GM12878 (cell line): ENCODE results near the gene RAD21L1.
"Not testable (repeated sequence)": the region's sequence is repeated elsewhere in the genome, so short reads cannot be mapped to it uniquely, and the experiment has no call there.

Source experiments
- CTCF ChIP-seq, 3 experiments: IDR thresholded peaks in 2 of 3; conservative IDR thresholded peaks in 1 of 3; 2 replicates each; pipeline ENCODE4 v1.5.1; 2011; ENCODE audit warnings: low read depth in 3 of 3, low read length in 3 of 3, mild to moderate bottlenecking in 3 of 3, control low read depth in 2 of 3, moderate library complexity in 2 of 3, inconsistent platforms in 1 of 3, mixed read lengths in 1 of 3; ENCODE audit not compliant: control insufficient read depth in 2 of 3, insufficient read depth in 1 of 3; ENCODE audit errors: extremely low read depth in 1 of 3
- EP300 ChIP-seq, 2 experiments: fragments of 150-350 bp in 1 of 2; IDR thresholded peaks; 2 replicates each; pipeline ENCODE4 v1.6.1; 2011 to 2012; ENCODE audit warnings: low read depth in 2 of 2, low read length in 2 of 2, borderline replicate concordance in 1 of 2, improper control_type of control experiment in 1 of 2, inconsistent platforms in 1 of 2; ENCODE audit not compliant: control insufficient read depth in 1 of 2
- EZH2 ChIP-seq: IDR thresholded peaks from 2 replicates; pipeline ENCODE4 v1.6.1; 2012; ENCODE audit warnings: low read depth, mild to moderate bottlenecking, control low read depth, inconsistent platforms, low read length, borderline replicate concordance; ENCODE audit not compliant: control insufficient read depth
- GABPA ChIP-seq: IDR thresholded peaks from 2 replicates; pipeline ENCODE4 v1.6.1; 2014; ENCODE audit warnings: antibody characterized with exemption, low read depth, mild to moderate bottlenecking, inconsistent platforms
- MAX ChIP-seq: IDR thresholded peaks from 2 replicates; pipeline ENCODE4 v1.6.1; 2012; ENCODE audit warnings: low read depth, low read length, improper control_type of control experiment
- POLR2A ChIP-seq: IDR thresholded peaks from 2 replicates; pipeline ENCODE4 v1.6.1; 2011; ENCODE audit warnings: low read depth, mild to moderate bottlenecking, low read length
- PRDM15 ChIP-seq: fragments of 450-650 bp; formaldehyde crosslinking; IDR thresholded peaks from 2 replicates; pipeline ENCODE4 v1.4.0; 2020; ENCODE audit warnings: mild to moderate bottlenecking, moderate library complexity
- SREBF2 ChIP-seq: IDR thresholded peaks from 2 replicates; pipeline ENCODE4 v1.6.1; 2012; ENCODE audit warnings: mild to moderate bottlenecking, low read length
- SUPT20H ChIP-seq: IDR thresholded peaks from 2 replicates; pipeline ENCODE4 v1.6.1; 2011; ENCODE audit warnings: low read depth, mild to moderate bottlenecking, low read length, moderate library complexity, borderline replicate concordance; ENCODE audit not compliant: control insufficient read depth
- SUZ12 ChIP-seq: fragments of 200-600 bp; sonication (generic); IDR thresholded peaks from one replicate; pipeline ENCODE4 v1.6.1; 2018; ENCODE audit warnings: antibody characterized with exemption, mild to moderate bottlenecking; ENCODE audit not compliant: unreplicated experiment
- TF ChIP-seq, protein P1 (sequence below): fragments of 450-650 bp; formaldehyde crosslinking; IDR thresholded peaks from 2 replicates; pipeline ENCODE4 v1.5.0; 2022; ENCODE audit warnings: mild to moderate bottlenecking, missing genetic modification characterization

DNA sequence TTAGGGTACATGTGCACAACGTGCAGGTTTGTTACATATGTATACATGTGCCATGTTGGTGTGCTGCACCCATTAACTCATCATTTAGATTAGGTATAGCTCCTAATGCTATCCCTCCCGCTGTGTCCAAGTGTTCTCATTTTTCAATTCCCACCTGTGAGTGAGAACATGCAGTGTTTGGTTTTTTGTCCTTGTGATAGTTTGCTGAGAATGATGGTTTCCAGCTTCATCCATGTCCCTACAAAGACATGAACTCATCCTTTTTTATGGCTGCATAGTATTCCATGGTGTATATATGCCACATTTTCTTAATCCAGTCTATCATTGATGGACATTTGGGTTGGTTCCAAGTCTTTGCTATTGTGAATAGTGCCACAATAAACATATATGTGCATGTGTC, 24.4 kb downstream of the RAD21L1 start:
- not testable (repeated sequence) for TF ChIP-seq CTCF (IDR thresholded peaks at IDR 0.05 in 2 of 3, conservative IDR thresholded peaks at IDR 0.05 in 1 of 3; ENCODE audit: control insufficient read depth in 2 of 3, extremely low read depth in 1 of 3, insufficient read depth in 1 of 3, low read depth in 3 of 3, low read length in 3 of 3); PRDM15 (CRISPR knock-in tag); EP300 (IDR thresholded peaks at IDR 0.05; ENCODE audit: borderline replicate concordance in 1 of 2, control insufficient read depth in 1 of 2, low read depth in 2 of 2, low read length in 2 of 2); EZH2; MAX; SUPT20H; SREBF2; SUZ12; GABPA; POLR2A
- TF ChIP-seq, protein P1, sequence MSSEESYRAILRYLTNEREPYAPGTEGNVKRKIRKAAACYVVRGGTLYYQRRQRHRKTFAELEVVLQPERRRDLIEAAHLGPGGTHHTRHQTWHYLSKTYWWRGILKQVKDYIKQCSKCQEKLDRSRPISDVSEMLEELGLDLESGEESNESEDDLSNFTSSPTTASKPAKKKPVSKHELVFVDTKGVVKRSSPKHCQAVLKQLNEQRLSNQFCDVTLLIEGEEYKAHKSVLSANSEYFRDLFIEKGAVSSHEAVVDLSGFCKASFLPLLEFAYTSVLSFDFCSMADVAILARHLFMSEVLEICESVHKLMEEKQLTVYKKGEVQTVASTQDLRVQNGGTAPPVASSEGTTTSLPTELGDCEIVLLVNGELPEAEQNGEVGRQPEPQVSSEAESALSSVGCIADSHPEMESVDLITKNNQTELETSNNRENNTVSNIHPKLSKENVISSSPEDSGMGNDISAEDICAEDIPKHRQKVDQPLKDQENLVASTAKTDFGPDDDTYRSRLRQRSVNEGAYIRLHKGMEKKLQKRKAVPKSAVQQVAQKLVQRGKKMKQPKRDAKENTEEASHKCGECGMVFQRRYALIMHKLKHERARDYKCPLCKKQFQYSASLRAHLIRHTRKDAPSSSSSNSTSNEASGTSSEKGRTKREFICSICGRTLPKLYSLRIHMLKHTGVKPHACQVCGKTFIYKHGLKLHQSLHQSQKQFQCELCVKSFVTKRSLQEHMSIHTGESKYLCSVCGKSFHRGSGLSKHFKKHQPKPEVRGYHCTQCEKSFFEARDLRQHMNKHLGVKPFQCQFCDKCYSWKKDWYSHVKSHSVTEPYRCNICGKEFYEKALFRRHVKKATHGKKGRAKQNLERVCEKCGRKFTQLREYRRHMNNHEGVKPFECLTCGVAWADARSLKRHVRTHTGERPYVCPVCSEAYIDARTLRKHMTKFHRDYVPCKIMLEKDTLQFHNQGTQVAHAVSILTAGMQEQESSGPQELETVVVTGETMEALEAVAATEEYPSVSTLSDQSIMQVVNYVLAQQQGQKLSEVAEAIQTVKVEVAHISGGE (CRISPR knock-in tag) = not testable (repeated sequence)
